Fibroblast of the aortic adventitia (primary cell): ENCODE data around the gene MAST2. TPM values are rescaled to one million over a fixed set of nuclear protein-coding genes. Genes with fewer than 3 reads are reported as not detected.

Experiments
- DNase-seq: peaks from one replicate; pipeline ENCODE4 v3.0.0-alpha.2; 2010; ENCODE audit warnings: low read depth
- H3K4me3 ChIP-seq: 2 replicates; pipeline ENCODE4 v1.5.1; 2011; ENCODE audit warnings: low read depth, mild to moderate bottlenecking, control low read depth, low read length, moderate library complexity
- CTCF ChIP-seq: IDR thresholded peaks from 2 replicates; pipeline ENCODE4 v1.5.1; 2011; ENCODE audit warnings: mild to moderate bottlenecking, low read length, control low read depth, inconsistent platforms; ENCODE audit not compliant: insufficient read depth
- total RNA-seq: library from RNA; depleted of rRNA; stranded (reverse); fragments of >200 nt; gene quantifications from 2 replicates; pipeline ENCODE4 v1.2.3, GENCODE V29; 2012; ENCODE audit warnings: low replicate concordance

Gene MAST2
- total RNA-seq, 1 donor: 28.3 TPM

- no peak for DNase-seq
- H3K4me3 ChIP-seq: no peak overlapping the region
- no peak for TF ChIP-seq CTCF
Observed at GRCh38 chr1:46021046-46021996, 217.9 kb downstream of the MAST2 start.

- peak; percentile 22 for DNase-seq
- no peak overlapping the region for H3K4me3 ChIP-seq
- TF ChIP-seq CTCF: no peak
Observed at GRCh38 chr1:46026531-46026930, 223.1 kb downstream of the MAST2 start.

GRCh38 chr1:46027788-46028573, 224.6 kb downstream of the MAST2 start:
- H3K4me3 ChIP-seq: no peak overlapping the region
- no peak for DNase-seq
- TF ChIP-seq CTCF: no peak

GRCh38 chr1:46030074-46030870, 226.9 kb downstream of the MAST2 start:
- TF ChIP-seq CTCF: no peak

GRCh38 chr1:46030876-46031660, 227.7 kb downstream of the MAST2 start:
- DNase-seq: no peak
- TF ChIP-seq CTCF: no peak
- H3K4me3 ChIP-seq: no peak overlapping the region

More at GRCh38 chr1:46030074-46030870, 226.9 kb downstream of the MAST2 start:
- DNase-seq: no peak
- no peak overlapping the region for H3K4me3 ChIP-seq
